Measurements from ENCODE around the gene TNFRSF19. TPM values are rescaled to one million over a fixed set of nuclear protein-coding genes. Genes with fewer than 3 reads are reported as not detected.

TNFRSF19 gene
- total and polyA plus RNA-seq, 2 of the 13 experiments (the other 11 are each of a cell fraction or from before 2014, with no cell fraction given): 75.3 to 77.7 TPM

DNA sequence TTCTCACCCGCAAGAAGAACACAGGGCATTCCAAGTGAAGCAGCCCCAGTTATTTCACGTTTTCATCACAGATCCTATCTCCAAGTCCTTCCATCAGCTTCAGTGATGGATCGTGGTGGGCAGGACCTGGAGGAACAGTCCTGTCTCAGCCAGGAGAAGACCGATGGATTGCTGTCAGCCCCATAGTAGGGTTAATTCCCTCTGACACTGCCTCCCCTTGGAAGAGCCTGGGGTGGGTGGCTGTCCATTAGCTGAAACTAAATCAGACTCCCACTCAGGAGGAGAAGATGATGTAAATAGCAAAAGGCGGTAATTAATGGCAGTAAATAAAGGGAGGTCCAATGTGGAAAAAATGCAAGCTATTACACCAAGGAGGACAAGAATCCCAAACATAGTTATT is 131.0 kb downstream of the TNFRSF19 start:
- Histone ChIP-seq H3K79me2 (ENCODE audit: insufficient read depth, low read length) (no peaks in the 10 kb centered on the region), H3K9ac (ENCODE audit: insufficient read depth, low read depth, low read length) (no peak overlapping the region), H3K9me3 (ENCODE audit: low read length) (no peaks in the 10 kb centered on the region), H2AFZ (ENCODE audit: low read length) (no peak overlapping the region), H3K27ac (ENCODE audit: extremely low read length, insufficient read depth, low read length) (no peak overlapping the region), H3K4me1 (ENCODE audit: insufficient read depth, low read length) (peaks cover 18% of the 10 kb centered on the region), H4K20me1 (ENCODE audit: insufficient read depth, low read length) (no peaks in the 10 kb centered on the region), H3K27me3 (ENCODE audit: control insufficient read depth in 1 of 2, insufficient read depth in 2 of 2, low read length in 2 of 2) (0 out of 5 replicates have a peak, but pooled peaks cover 0 to 1% of the 10 kb centered on the region in 2 experiments), H3K4me2 (ENCODE audit: low read depth, low read length) (no peak overlapping the region), H3K4me3 (replicated peaks in 1 of 3; ENCODE audit: insufficient read depth in 1 of 3, low read depth in 2 of 3, low read length in 3 of 3) (no peak overlapping the region), H3K36me3 (replicated peaks in 1 of 2; ENCODE audit: control insufficient read depth in 1 of 2, insufficient read depth in 2 of 2, low read length in 2 of 2) (no peaks in the 10 kb centered on the region)
- TF ChIP-seq NFYB (CRISPR knock-in tag; IDR thresholded peaks at IDR 0.05) (no peak), TBX3 (IDR thresholded peaks at IDR 0.05; ENCODE audit: borderline replicate concordance) (no peak), MED13 (CRISPR knock-in tag; IDR thresholded peaks at IDR 0.05) (no peak), HNRNPUL1 (IDR thresholded peaks at IDR 0.05; ENCODE audit: low read depth, low read length) (no peak), ZNF652 (CRISPR knock-in tag; IDR thresholded peaks at IDR 0.05; ENCODE audit: borderline replicate concordance, low read depth) (no peak)
- TF ChIP-seq, protein P1, sequence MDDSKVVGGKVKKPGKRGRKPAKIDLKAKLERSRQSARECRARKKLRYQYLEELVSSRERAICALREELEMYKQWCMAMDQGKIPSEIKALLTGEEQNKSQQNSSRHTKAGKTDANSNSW (CRISPR knock-in tag; IDR thresholded peaks at IDR 0.05; ENCODE audit: borderline replicate concordance): no peak
- TF ChIP-seq, protein P2, sequence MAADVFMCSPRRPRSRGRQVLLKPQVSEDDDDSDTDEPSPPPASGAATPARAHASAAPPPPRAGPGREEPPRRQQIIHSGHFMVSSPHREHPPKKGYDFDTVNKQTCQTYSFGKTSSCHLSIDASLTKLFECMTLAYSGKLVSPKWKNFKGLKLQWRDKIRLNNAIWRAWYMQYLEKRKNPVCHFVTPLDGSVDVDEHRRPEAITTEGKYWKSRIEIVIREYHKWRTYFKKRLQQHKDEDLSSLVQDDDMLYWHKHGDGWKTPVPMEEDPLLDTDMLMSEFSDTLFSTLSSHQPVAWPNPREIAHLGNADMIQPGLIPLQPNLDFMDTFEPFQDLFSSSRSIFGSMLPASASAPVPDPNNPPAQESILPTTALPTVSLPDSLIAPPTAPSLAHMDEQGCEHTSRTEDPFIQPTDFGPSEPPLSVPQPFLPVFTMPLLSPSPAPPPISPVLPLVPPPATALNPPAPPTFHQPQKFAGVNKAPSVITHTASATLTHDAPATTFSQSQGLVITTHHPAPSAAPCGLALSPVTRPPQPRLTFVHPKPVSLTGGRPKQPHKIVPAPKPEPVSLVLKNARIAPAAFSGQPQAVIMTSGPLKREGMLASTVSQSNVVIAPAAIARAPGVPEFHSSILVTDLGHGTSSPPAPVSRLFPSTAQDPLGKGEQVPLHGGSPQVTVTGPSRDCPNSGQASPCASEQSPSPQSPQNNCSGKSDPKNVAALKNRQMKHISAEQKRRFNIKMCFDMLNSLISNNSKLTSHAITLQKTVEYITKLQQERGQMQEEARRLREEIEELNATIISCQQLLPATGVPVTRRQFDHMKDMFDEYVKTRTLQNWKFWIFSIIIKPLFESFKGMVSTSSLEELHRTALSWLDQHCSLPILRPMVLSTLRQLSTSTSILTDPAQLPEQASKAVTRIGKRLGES (CRISPR knock-in tag; IDR thresholded peaks at IDR 0.05; ENCODE audit: borderline replicate concordance): no peak
- in situ Hi-C loops (cut with HindIII; ENCODE audit: extremely low pct_ligation_motif_present, low pct_unique_long_range_greater_than_20kb) (loop anchor here (10.0 kb wide), 1 partner anchor 236 kb away; no protein-coding TSS in a partner anchor), intact Hi-C loops (cut with micrococcal nuclease; ENCODE audit: unreplicated experiment) (no loop called here)
- no TSS peak for BruUV-seq (replicated peaks)
- no peak for DNase-seq (ENCODE audit: low spot score)
- POLR2A ChIA-PET: interaction anchor here (1.1 kb wide), 1 partner anchor 47 kb away, joined by 3 read pairs; no protein-coding TSS in a partner anchor
- WGBS (ENCODE audit: low lambda C conversion rate): 70% methylated on average over 5 of the region's 5 CpGs
- no peak for ATAC-seq
- CTCF ChIA-PET (ENCODE audit: low intra/inter-chr PET ratio, low total read pairs): no interaction called here
- FAIRE-seq: no peak
